ENCODE results near the gene ENSA.
"Not testable (repeated sequence)": the region's sequence is repeated elsewhere in the genome, so short reads cannot be mapped to it uniquely, and the experiment has no call there.

Gene ENSA

DNA sequence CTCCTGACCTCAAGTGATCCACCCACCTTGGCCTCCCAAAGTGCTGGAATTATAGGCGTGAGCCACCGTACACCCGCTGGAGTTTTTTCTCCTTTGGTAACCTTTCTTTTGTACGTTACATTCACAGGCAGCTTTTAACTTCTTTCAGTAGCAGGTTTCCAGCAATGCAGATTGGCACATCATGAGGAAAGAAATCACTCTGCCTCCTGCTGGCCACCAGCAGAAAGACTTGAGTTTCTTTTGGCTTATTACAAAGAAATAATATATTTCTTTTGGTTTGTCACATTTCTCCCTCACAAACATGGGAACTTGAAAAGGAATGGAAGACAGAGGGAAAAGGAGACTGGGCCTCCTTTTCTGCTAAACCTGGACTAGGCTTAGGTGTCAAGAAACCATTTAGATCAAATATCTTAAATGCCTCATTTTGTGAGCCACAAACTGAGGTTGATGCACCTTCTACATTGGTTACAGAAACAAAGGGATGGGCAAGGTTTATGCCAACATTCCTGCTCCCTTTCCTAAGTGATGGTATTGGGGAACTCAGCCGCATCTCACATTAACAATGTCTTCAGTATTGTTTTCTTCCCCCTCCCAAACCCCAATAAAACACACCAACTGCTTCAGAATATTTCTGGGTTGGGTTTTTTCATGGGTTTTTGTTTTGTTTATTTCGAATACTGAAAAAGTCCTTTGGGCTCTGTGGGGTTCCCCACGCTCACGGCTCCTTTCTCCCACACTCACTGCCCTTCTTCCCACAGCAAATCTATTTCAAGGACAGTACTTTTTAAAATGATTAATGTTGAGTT lies 7.7 kb downstream of the ENSA start:
- no peak for DNase-seq (ENCODE audit: low spot score)

DNA sequence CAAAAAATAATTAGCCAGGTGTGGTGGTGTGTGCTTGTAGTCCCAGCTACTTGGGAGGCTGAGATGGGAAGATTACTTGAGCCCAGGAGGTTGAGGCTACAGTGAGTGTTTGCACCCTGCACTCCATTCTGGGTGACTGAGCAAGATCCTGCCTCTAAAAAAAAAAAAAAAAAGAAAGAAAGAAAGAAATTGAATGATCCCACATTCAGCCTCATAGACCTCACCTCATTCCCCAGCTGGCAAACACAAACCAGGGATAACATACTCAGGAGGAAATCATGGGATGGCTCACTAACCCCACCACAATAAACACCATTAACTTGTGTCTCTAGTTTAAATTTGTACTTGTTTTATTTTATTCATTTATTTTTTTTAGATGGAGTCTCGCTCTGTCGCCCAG lies 8.5 kb downstream of the ENSA start:
- DNase-seq (ENCODE audit: low spot score): no peak

DNA sequence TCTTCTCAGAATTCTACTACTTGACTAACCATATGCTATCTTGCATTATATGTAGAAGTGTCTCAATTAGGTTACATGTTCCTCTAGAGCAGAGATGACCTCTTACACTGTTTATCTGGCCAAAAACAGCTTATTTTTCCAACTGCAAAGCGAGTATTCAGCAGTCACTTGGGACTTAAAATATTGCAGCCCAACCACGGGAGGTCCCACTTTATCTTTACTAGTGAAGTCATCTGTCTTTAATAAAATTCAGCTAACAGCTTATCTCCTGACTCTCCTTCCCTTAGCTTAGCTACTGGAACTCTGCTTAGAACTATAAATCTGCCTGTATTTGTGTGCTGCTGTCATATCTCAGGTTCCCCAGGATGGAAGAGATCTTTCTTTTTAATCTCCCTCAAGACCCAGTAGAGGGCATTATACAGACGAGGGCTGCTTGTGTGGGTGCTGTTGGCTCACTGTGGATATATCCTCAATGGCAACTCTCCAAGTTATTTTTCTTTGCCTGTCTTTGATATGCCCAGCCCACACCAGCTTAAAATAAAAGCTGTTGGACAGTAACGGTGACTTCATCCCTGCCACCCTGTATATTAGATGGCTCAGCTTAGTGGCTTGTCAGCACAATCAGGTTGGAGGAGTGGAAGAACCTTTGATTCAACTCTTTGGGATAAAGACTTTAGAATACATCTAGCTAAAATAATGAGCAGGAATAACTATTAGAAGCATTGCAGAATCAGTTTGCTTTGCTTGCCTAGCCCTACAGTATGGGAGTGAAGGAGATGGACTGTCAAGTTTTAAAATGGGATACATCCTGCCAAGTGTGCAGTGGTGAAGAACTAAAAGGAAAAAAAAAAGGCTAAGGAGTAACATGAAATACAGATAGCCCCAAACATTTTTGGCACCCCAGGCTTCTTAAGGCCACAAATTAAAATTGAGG lies 9.6 kb downstream of the ENSA start:
- DNase-seq (ENCODE audit: low spot score): no peak

DNA sequence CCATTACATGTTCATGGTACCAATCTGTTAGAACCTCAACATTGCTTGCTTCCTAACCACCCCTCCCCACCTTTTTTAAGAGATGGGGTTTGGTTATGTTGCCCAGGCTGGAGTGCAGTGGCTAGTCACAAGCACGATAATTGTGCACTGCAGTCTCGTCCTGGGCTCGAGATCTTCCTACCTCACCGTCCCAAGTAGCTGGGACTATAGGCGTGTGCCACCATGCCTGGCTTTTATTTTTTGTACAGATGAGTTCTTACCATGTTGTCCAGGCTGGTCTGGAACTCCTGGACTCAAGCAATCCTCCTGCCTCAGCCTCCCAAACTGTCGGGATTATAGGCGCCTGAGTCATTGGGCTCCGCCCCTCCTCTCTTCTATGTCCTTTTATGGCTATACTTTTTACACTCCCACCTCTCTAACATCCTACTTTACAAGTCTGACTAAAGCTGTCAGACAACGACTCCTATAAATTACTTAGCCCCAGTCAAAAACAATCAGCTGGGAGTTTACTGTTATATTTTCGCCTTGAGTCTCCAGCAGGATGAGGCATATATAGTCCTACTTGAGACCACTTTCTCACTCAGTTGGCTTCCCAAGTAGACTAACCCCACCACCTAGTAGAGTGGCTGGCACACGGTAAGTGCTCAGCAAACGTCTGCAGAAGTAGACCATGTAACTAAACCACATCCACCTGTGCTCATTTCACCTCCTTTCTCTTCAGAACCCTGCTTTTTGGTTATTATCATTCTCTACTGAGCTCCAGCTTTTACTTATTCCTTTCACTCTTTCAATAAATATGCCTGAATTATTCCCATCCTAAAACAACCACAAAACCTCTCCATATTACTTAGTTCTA lies 13.8 kb downstream of the ENSA start:
- DNase-seq (ENCODE audit: low spot score): no peak

DNA sequence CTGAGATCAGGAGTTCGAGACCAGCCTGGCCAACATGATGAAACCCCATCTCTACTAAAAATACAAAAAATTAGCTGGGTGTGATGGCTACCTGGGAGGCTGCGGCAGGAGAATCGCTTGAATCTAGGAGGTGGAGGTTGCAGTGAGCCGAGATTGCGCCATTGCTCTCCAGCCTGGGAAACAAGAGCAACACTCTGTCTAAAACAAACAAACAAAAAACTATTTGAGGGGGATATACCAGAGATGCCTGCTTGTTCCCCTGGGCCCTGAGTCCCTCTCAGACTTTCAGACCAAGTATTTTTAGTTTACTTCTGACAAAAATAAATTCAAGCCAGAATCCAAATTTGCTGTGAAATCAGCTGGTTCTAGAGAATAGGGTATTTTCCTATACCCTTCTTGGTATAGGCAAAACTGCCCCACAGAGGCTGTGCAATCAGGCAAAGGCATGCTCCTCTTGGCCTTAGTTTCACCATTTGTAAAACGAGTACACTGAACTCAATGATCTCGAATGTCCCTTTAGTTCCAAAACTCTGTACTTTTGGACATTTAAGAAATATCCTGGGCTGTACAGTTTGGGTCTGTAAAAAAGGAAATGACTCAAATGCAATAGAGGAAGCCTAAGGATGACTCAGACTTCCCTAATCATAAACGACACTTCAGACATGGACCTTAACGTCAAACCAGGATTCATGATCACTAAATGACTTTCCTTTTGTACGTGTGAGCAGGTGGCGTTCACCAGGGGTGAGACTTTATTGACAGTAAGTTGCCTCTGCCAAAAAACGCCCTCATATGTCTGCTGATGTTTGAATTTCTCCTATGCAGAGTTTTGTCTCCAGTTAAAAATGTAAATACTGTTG lies 16.1 kb downstream of the ENSA start:
- DNase-seq (ENCODE audit: low spot score): no peak

DNA sequence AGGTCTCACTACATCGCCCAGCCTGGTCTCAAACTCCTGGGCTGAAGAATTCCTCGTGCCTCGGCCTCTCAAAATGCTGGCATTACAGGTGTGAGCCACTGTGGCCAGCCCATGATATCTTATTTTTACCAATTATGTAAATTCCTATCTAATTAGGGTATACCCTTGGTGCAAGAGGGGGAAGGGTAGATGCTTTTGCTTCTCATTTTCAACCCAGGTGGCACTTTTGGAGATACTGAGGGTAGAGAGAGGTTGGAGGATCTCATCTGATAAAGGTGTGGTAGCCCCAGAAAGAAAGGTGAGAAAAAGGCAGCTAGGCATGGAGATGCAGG lies 17.4 kb downstream of the ENSA start:
- DNase-seq (ENCODE audit: low spot score): no peak

DNA sequence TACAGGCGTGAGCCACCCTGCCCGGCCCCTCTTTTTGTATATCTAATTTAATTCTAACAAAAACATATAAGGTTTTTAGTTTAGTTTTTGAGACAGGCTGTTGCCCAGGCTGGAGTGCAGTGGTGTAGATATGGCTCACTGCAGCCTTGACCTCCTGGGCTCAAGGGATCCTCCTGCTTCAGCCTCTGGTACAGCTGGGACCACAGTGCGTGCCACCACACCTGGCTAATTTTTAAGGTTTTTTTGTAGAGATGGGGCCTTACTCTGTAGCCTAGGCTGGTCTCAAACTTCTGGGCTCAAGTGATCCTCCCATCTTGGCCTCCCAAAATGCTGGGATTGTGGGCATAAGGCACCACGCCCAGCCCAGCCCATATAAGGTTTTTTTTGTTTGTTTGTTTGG lies 18.8 kb downstream of the ENSA start:
- DNase-seq (ENCODE audit: low spot score): no peak

DNA sequence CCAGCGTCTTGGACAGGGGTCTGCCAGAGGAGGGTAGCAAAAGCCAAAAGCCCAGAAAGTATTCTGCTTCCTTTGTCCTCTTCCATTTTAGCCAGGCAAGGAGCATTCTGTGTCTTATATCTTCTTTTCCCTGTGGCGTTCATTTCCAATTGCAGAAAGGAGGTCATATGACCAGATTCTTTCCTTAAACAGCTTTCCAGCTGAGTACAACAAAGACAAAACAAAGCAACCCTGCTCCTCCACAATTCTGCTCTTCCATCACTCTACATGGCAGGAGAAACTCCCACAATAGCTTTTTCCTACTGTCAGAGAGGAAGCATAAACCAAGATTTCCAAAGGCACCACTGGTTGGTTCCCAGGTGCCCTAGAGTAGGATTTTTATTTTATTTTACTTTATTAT lies 19.7 kb downstream of the ENSA start:
- DNase-seq (ENCODE audit: low spot score): no peak

DNA sequence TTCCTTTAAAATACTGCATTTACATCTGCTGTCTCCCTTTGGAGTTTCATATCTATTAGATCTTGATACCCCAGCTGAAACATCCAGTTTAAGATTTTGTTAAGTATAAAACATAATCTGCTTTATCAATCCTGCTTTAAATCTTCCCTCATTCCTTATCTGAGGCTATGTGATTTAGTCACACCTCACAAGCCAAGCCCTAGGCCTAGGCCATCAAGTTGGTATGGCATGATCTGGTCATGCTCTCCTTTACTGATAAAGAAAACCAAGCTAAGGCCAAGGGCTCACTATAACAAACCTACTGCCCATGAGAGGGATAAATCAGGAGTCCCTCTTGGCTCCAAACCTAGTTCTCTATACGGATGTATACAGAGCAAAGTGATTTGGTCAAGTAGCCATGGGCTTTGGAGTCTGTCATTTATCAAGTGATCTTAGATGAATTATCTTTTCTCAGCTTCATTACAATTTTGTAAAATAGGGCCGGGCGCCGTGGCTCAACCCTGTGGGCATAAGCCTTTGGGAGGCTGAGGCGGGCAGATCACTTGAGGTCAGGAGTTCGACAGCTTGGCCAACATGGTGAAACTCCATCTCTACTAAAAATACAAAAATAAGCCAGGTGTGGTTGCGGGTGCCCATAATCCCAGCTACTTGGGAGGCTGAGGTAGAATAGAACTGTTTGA lies 22.8 kb downstream of the ENSA start:
- DNase-seq (ENCODE audit: low spot score): no peak

DNA sequence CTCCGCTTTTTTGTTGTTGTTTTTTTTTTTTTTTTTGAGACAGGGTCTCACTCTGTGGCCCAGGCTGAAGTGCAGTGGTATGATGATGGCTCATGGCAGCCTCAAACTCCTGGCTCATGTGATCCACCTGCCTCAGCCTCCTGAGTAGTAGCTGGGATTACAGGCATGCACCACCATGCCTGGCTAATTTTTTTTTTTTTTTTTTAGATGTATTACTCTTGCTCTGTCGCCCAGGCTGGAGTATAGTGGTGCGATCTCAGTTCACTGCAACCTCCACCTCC lies 24.0 kb downstream of the ENSA start:
- DNase-seq (ENCODE audit: low spot score): not testable (repeated sequence)

DNA sequence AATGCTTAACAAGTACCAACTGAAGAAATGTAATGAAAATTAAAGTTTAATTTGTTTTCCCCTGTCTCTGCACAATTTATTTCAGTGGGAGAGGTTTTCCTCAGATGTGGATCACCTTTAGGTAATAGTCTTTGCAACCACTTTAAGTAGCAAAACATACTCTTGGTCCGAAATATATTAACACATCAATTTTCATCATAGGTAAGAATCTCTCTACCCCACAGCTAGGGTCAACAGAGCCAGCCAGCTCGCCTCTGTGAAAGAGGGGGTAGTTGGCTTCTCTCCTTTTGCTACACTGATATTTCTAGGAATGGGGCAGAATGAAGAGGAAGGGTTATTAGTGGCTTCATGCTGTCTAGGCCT lies 25.2 kb downstream of the ENSA start:
- DNase-seq (ENCODE audit: low spot score): no peak

DNA sequence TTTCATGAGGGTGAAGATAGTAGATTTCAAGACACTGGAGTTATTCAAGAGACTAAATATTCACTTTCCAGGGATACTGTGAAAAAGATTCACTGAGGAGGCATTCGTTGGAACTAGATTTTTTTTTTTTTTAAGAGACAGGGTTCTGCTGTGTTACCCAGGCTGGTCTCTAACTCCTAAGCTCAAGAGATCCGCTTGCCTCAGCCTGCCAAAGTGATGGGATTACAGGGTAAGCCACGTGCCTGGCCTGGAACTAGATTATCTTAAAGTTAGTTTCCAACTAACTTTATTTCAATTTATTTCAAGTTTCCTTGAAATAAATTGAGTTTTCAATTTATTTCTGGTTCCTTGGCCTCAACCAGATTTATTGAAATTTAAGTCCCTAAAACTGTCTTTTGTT lies 25.7 kb downstream of the ENSA start:
- no peak for DNase-seq (ENCODE audit: low spot score)

DNA sequence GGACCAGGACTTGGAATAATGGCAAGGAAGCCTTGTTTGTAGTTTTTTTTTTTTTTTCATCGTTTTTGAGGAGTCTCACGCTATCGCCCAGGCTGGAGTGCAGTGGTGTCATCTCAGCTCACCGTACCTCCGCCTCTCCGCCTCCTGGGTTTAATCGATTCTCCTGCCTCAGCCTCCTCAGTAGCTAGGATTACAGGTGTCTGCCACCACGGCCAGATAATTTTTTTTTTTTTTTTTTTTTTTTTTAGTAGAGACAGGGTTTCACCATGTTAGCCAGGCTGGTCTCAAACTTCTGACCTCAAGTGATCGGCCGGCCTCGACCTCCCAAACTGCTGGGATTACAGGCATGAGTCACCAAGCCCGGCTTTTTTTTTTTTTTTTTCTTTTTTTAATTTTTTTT lies 27.0 kb downstream of the ENSA start:
- not testable (repeated sequence) for DNase-seq (ENCODE audit: low spot score)

DNA sequence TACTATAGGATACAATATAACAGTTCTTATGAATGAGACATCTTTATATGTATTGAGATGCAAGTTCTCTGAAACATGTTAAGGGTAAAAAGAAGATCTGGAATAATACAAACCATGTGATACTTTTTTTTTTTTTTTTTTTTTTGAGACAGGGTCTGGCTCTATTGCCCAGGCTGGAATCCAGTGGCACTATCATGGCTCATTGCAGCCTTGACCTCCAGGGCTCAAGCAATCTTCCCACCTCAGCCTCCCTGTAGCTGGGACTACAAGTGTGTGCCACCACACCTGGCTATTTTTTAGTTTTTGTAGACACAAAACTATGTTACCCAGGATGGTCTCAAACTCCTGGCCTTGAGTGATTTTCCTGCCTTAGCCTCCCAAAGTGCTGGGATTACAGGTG lies 27.9 kb downstream of the ENSA start:
- DNase-seq (ENCODE audit: low spot score): no peak

DNA sequence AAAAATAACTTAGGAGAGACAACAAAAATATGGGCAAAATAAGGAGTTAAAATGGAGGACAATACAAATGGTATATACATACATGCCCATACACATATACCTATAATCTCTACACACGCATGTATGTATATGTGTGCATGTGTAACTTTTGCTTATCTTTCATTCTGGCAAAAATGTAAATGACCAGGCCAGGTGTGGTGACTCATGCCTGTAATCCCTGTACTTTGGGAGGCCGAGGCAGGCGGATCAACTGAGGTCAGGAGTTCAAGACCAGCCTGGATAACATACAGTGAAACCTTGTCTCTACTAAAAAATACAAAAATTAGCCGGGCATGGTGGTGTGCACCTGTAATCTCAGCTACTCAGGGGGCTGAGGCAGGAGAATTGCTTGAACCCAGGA lies 31.1 kb downstream of the ENSA start:
- not testable (repeated sequence) for DNase-seq (ENCODE audit: low spot score)

DNA sequence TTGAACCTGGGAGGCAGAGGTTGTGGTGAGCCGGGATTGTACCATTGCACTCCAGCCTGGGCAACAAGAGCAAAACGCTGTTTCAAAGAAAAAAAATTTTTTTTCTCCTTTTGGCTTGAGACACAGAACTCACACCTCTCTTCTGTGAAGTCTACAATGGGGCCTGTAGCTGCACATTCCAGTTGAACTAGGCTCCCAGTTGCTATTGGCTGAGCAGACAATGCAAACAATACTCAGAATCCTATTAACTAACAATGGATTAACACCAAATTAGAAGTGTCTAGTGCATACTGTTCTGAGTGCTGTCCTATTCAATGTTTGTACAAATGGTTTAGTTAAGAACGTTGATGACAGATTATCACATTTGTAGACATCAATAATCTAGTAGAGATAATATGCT lies 32.4 kb downstream of the ENSA start:
- DNase-seq (ENCODE audit: low spot score): no peak

DNA sequence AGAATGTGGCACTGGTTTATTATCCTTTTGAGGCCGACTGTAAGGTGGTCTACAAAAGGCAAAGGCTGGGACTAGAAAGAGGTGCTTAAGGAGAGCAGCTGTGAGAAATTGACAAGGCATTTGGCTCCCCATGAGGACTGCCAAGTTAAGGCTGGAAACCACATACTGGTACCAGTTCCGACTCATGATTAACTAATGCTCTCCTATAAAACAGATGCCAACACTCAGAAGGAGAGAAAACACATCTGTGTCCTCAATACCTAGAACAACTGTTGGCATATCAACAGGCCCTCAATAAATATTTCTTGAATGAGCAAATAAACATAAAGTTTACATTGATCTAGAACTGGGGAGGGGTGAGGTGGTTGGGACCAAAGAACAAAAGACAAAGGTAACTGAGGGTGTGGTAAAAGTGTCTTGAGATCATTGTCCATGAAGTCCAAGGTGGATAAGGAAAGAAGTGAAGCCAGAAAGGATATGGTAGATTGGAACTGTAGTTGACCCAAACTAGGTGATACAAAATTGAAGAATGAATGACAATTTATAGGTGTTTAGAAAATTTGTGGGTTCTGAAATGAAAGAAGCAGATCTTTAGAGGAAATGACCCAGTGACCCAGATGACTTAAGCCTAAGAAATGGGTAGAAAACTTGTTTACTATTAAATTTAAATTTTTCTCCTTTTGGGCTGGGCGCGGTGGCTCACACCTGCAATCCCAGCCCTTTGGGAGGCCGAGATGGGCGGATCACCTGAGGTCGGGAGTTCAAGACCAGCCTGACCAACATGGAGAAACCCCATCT lies 33.1 kb downstream of the ENSA start:
- DNase-seq (ENCODE audit: low spot score): no peak

DNA sequence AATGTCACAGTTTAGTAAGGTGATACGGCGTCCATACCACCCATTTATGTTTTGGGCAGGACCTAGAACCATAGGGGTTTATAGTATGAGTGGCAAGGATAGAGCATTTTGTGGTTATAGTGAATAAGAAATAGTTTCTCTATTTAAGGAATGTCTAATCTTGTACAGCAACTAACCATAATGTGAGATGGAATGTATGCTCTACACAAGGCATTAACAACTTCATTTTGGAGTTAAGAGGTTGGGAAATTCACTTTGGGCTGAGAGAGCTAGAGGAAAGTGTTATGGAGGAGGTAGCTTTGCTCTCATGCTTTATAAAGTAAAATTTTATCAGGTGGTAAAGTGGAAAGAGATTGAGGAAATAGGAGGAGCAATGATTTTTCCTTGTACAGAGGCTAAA lies 47.0 kb downstream of the ENSA start:
- DNase-seq (ENCODE audit: low spot score): no peak

DNA sequence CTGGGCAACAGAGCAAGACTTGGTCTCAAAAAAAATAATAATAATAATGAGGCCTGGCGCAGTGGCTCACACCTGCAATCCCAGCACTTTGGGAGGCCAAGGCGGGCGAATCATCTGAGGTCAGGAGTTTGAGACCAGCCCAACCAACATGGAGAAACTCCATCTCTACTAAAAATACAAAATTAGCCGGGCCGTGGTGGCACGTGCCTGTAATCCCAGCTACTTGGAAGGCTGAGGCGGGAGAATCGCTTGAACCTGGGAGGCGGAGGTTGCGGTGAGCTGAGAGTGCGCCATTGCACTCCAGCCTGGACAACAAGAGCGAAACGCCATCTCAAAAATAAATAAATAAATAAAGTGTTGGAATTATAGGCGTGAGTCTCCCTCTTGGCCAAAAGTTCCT lies 47.5 kb downstream of the ENSA start:
- DNase-seq (ENCODE audit: low spot score): not testable (repeated sequence)

DNA sequence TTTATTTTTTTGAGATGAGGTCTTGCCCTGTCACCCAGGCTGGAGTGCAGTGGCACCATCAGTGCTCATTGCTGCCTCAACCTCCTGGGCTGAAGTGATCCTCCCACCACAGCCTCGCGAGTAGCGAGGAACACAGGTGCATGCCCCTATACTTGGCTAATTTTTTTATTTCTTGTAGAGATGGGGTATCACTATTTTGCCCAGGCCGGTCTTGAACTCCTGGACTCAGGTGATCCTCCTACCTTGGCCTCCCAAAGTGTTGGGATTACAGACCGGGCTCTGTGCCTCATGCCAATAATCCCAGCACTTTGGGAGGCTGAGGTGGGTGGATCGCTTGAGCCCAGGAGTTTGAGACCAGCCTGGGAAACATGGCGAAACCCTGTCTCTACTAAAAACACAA lies 48.0 kb downstream of the ENSA start:
- DNase-seq (ENCODE audit: low spot score): not testable (repeated sequence)
